GM12891 (cell line): ENCODE measurements around the gene CDY2B.
"Not testable (repeated sequence)": the region's sequence is repeated elsewhere in the genome, so short reads cannot be mapped to it uniquely, and the experiment has no call there.

Experiments
- POLR2A ChIP-seq: IDR thresholded peaks from 2 replicates; pipeline ENCODE4 v1.6.1; 2011; ENCODE audit warnings: low read depth, low read length, control low read depth
- POLR2AphosphoS5 ChIP-seq: IDR thresholded peaks from 2 replicates; pipeline ENCODE4 v1.6.1; 2011; ENCODE audit warnings: low read depth, low read length, control low read depth
- POU2F2 ChIP-seq: IDR thresholded peaks from 2 replicates; pipeline ENCODE4 v1.6.1; 2011; ENCODE audit warnings: low read depth, mild to moderate bottlenecking, control low read depth, low read length, moderate library complexity
- SPI1 ChIP-seq: IDR thresholded peaks from 2 replicates; pipeline ENCODE4 v1.6.1; 2011; ENCODE audit warnings: low read depth, low read length, control low read depth
- TAF1 ChIP-seq: IDR thresholded peaks from 2 replicates; pipeline ENCODE4 v1.6.1; 2011; ENCODE audit warnings: low read depth, low read length, control low read depth

DNA sequence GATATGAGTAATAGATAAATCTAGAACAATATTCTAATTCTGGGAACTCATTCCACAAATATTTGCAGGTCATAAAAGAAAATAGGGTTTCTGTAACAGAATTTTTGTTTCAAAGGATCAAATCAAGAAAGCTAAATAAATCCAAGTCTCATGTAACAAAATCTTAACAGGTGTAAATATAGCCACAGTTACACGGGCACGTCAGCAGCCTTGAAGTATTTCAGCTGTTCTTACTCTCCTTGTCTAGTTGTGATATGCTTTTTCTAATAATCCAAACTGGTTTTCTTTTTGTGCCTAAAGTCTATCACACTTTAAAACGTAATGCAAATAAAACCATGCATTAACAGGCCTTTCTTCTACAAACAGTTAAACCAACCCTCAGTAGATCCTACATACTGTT, 9.3 kb downstream of the CDY2B start:
- TF ChIP-seq TAF1, POLR2A, POLR2AphosphoS5, SPI1, POU2F2: not testable (repeated sequence)
